AG04450 (cell line): Measurements from ENCODE around the gene FGF22. TPM values are rescaled to one million over a fixed set of nuclear protein-coding genes. Genes with fewer than 3 reads are reported as not detected.
"Not testable (repeated sequence)": the region's sequence is repeated elsewhere in the genome, so short reads cannot be mapped to it uniquely, and the experiment has no call there.

ENCODE experiments used
- CTCF ChIA-PET: fragments of 300-600, 350-600 bp; formaldehyde crosslinking; extraction: SDS; loops from one replicate; lab custom pipeline; 2022; ENCODE audit warnings: antibody characterized with exemption, inconsistent platforms; lab: Charles Lee
- POLR2A ChIA-PET: fragments of 350-600 bp; formaldehyde crosslinking; extraction: SDS; loops from one replicate; lab custom pipeline; 2021; ENCODE audit warnings: antibody characterized with exemption, inconsistent platforms; lab: Yijun Ruan, JAX
- DNase-seq: peaks from one replicate; pipeline ENCODE4 v3.0.0-alpha.2; 2011; ENCODE audit warnings: low read depth, low spot score
- H3K27ac ChIP-seq: one replicate; pipeline ENCODE4 v1.5.1; 2012; ENCODE audit warnings: low read depth, low read length, control low read depth
- H3K27me3 ChIP-seq: one replicate; pipeline ENCODE4 v1.6.0; 2012; ENCODE audit warnings: low read length; ENCODE audit not compliant: control insufficient read depth, insufficient read depth
- H3K4me3 ChIP-seq: 2 replicates; pipeline ENCODE4 v1.5.1; 2011; ENCODE audit warnings: mild to moderate bottlenecking, low read depth, low read length, control low read depth
- H3K9me3 ChIP-seq: 2 replicates; pipeline ENCODE4 v1.5.1; 2012; ENCODE audit warnings: low read length; ENCODE audit not compliant: control insufficient read depth, insufficient read depth
- CTCF ChIP-seq: IDR thresholded peaks from 2 replicates; pipeline ENCODE4 v1.5.1; 2011; ENCODE audit warnings: low read depth, low read length, control low read depth, inconsistent platforms
- polyA plus RNA-seq: library from polyadenylated mRNA; depleted of rRNA; stranded (reverse); fragments of >200 nt; gene quantifications from 2 replicates; pipeline ENCODE4 v1.2.3, GENCODE V29; 2011

Gene FGF22
- polyA plus RNA-seq, 1 experiment, result not detected

- CTCF ChIA-PET, result no interaction called here
- H3K27me3 ChIP-seq, result no peaks in the 10 kb centered on the region
- no peak for TF ChIP-seq CTCF
- peak overlapping the region; percentile 39 for H3K27ac ChIP-seq
- peaks cover 17% of the 10 kb centered on the region; the same call in 1 of the 2 replicates for H3K9me3 ChIP-seq
- POLR2A ChIA-PET, result interaction anchor here (0.6 kb wide), 1 partner anchor 37 kb away, joined by 8 read pairs; no protein-coding TSS in a partner anchor
- no peak for DNase-seq
- no peak overlapping the region for H3K4me3 ChIP-seq
These were observed 16.3 kb upstream of the FGF22 start for GRCh38 chr19:623175-623916.

- no peak for TF ChIP-seq CTCF
- H3K4me3 ChIP-seq, result no peak overlapping the region
- ChIA-PET CTCF (no interaction called here), POLR2A (no interaction called here)
- peak; percentile 43 for DNase-seq
- no peaks in the 10 kb centered on the region for H3K27me3 ChIP-seq
- H3K27ac ChIP-seq, result peak overlapping the region; percentile 47
- peaks cover 12% of the 10 kb centered on the region; the same call in 1 of the 2 replicates for H3K9me3 ChIP-seq
These were observed 15.7 kb upstream of the FGF22 start for GRCh38 chr19:623974-624373.

GRCh38 chr19:624433-625109, 15.1 kb upstream of the FGF22 start:
- TF ChIP-seq CTCF, result no peak
- CTCF ChIA-PET, result no interaction called here
- peak overlapping the region; percentile 47 for H3K27ac ChIP-seq
- no peak for DNase-seq
- H3K27me3 ChIP-seq, result no peaks in the 10 kb centered on the region
- H3K9me3 ChIP-seq, result peaks cover 8% of the 10 kb centered on the region; the same call in 1 of the 2 replicates
- POLR2A ChIA-PET, result no interaction called here
- no peak overlapping the region for H3K4me3 ChIP-seq

- Histone ChIP-seq H3K27ac (no peak overlapping the region), H3K27me3 (no peaks in the 10 kb centered on the region), H3K9me3 (peaks cover 4% of the 10 kb centered on the region; the same call in 1 of the 2 replicates), H3K4me3 (no peak overlapping the region)
- ChIA-PET CTCF (no interaction called here), POLR2A (no interaction called here)
- DNase-seq, result no peak
- no peak for TF ChIP-seq CTCF
These were observed 14.4 kb upstream of the FGF22 start for GRCh38 chr19:625257-625656.

- POLR2A ChIA-PET, result not testable (repeated sequence)
These were observed 13.1 kb upstream of the FGF22 start for GRCh38 chr19:626566-626965.

More at GRCh38 chr19:626566-626965, 13.1 kb upstream of the FGF22 start:
- CTCF ChIA-PET, H3K27me3 ChIP-seq, DNase-seq, H3K4me3 ChIP-seq, H3K27ac ChIP-seq, H3K9me3 ChIP-seq: not testable (repeated sequence)
